Psoas muscle (tissue), 8 donors: ENCODE results near the gene LRRIQ1. TPM values are rescaled to one million over a fixed set of nuclear protein-coding genes. Genes with fewer than 3 reads are reported as not detected.

ENCODE experiments used
- ATAC-seq, 4 donors: fragments of 200-7000 bp; cut with Tn5 transposase; one replicate each; pipeline ENCODE4 v1.9.1; 2020; ENCODE audit warnings: moderate library complexity in 3 of 4, mild to moderate bottlenecking in 2 of 4
- DNase-seq, 2 donors: peaks; one replicate each; pipeline ENCODE4 v3.0.0-alpha.2; 2020
- H3K27ac ChIP-seq: fragments of 200-600 bp; one replicate; pipeline ENCODE4 v1.8.0; 2022
- H3K27me3 ChIP-seq, 3 donors: fragments of 200-600 bp in 1 of 3; one replicate each; pipeline versions ENCODE4 v1.6.1 to v1.8.0; 2013 to 2022; ENCODE audit warnings: low read length in 2 of 3, mild to moderate bottlenecking in 2 of 3, moderate library complexity in 1 of 3; ENCODE audit not compliant: insufficient read depth in 3 of 3
- H3K36me3 ChIP-seq, 2 donors: fragments of 200-600 bp in 1 of 2; one replicate each; pipeline versions ENCODE4 v1.6.1 to v1.8.0; 2013 to 2022; ENCODE audit warnings: low read depth in 1 of 2, mild to moderate bottlenecking in 1 of 2, moderate library complexity in 1 of 2; ENCODE audit not compliant: insufficient read depth in 1 of 2
- H3K4me1 ChIP-seq: fragments of 200-600 bp; one replicate; pipeline ENCODE4 v1.8.0; 2022
- H3K4me3 ChIP-seq: fragments of 200-600 bp; one replicate; pipeline ENCODE4 v1.8.0; 2022; ENCODE audit warnings: mild to moderate bottlenecking
- H3K9me3 ChIP-seq: fragments of 200-600 bp; one replicate; pipeline ENCODE4 v1.8.0; 2022
- CTCF ChIP-seq: fragments of 200-600 bp; IDR thresholded peaks from one replicate; pipeline ENCODE4 v1.8.0; 2022; ENCODE audit warnings: antibody characterized with exemption
- WGBS, 3 donors: extraction: QIAGEN DNeasy Blood & Tissue Kit; methylation state at CpG; one replicate each; pipeline versions ENCODE4 v1.1.6 to v1.1.7; 2013; 5-methylcytosine and 5-hydroxymethylcytosine counted together
- intact Hi-C, 2 donors: fragments of 100-400 bp; cut with DNase I; formaldehyde crosslinking; loops; one replicate each; pipeline versions ENCODE4 v1.11.0 to v1.14.2; 2022
- polyA plus RNA-seq, 3 donors: library from polyadenylated mRNA; stranded (reverse); fragments of 200-250 nt; gene quantifications; one replicate each; pipeline ENCODE4 v1.2.3, GENCODE V29; 2013
- total RNA-seq, 4 donors: library from RNA; stranded (reverse); fragmentation: NEBNext Ultra II Directional in 2 of 4; extraction: Animal tissue kit (Norgen Biotek cat#: 25700) in 2 of 4; gene quantifications; one replicate each; pipeline versions ENCODE4 v1.2.1 to v1.2.4, GENCODE V29; 2021 to 2023
- donor health status: healthy with polysubstance abuse.
- donor health status: DM: no; HTN: no; CAD: no; lungs with moderate emphysema.
- donor health status: Bipolar disorder and iron deficiency.
- donor health status: healthy.
- donor health status: DM: yes; HTN: yes; CAD: no.
- donor health status: DM: no; HTN: no; CAD: no.
- donor health status: DM: no; HTN: no; CAD: no.
- donor health status: DM: yes; HTN: yes; CAD: no.

The LRRIQ1 gene
- total and polyA plus RNA-seq, 7 donors, result 0.08 to 0.31 TPM; not detected in 5

DNA sequence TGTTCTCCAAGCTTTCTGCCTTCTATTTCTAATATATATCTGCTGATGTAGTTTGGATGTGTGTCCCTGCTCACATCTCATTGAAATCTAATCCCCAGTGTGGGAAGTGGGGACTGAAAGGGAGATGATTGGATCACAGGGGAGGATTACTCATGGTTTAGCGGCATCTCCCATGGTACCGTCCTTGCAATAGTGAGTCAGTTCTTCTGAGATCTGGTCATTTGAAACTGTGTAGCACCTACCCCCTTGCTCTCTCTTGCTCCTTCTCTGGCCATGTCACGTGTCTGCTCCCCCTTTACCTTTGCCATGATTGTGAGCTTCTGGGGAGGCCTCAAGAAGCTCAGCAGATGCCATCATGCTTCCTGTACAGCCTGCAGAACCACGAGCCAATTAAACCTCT, 217.7 kb downstream of the LRRIQ1 start:
- ATAC-seq (no peak), DNase-seq (no peak)
- WGBS, 3 donors, result 38 to 53% (median 40%) methylated on average over 4 of the region's 4 CpGs
- H3K36me3 ChIP-seq, result no peaks in the 10 kb centered on the region
- no peaks in the 10 kb centered on the region for H3K27me3 ChIP-seq
- H3K4me1 ChIP-seq, result no peaks in the 10 kb centered on the region
- H3K4me3 ChIP-seq, result no peak overlapping the region
- intact Hi-C loops, result no loop called here
- no peak overlapping the region for H3K27ac ChIP-seq
- TF ChIP-seq CTCF, result no peak
- no peaks in the 10 kb centered on the region for H3K9me3 ChIP-seq

GRCh38 chr12:85257671-85258070, 221.5 kb downstream of the LRRIQ1 start:
- Histone ChIP-seq H3K36me3 (no peaks in the 10 kb centered on the region), H3K4me1 (no peaks in the 10 kb centered on the region), H3K27me3 (no peaks in the 10 kb centered on the region), H3K4me3 (no peak overlapping the region), H3K9me3 (no peaks in the 10 kb centered on the region), H3K27ac (no peak overlapping the region)
- WGBS, 3 donors, result 92 to 95% (median 92%) methylated on average over 1 of the region's 1 CpG
- ATAC-seq (no peak), DNase-seq (no peak)
- intact Hi-C loops, result no loop called here
- no peak for TF ChIP-seq CTCF

GRCh38 chr12:85260447-85260846, 224.3 kb downstream of the LRRIQ1 start:
- intact Hi-C loops, result no loop called here

GRCh38 chr12:85260896-85261295, 224.7 kb downstream of the LRRIQ1 start:
- intact Hi-C loops, result no loop called here
- ATAC-seq (no peak), DNase-seq (no peak)
- TF ChIP-seq CTCF, result no peak
- no peaks in the 10 kb centered on the region for H3K9me3 ChIP-seq
- no peak overlapping the region for H3K4me3 ChIP-seq
- H3K27me3 ChIP-seq, result peaks cover 0 to 2% (median 0%) of the 10 kb centered on the region in 3 donors
- no peak overlapping the region for H3K27ac ChIP-seq
- WGBS, 3 donors, result 28 to 35% (median 30%) methylated on average over 3 of the region's 3 CpGs
- no peaks in the 10 kb centered on the region for H3K36me3 ChIP-seq
- no peaks in the 10 kb centered on the region for H3K4me1 ChIP-seq

More at GRCh38 chr12:85260447-85260846, 224.3 kb downstream of the LRRIQ1 start:
- ATAC-seq (no peak), DNase-seq (no peak)
- H3K27me3 ChIP-seq, result peaks cover 0 to 2% (median 0%) of the 10 kb centered on the region in 3 donors
- TF ChIP-seq CTCF, result no peak
- H3K4me3 ChIP-seq, result no peak overlapping the region
- no peaks in the 10 kb centered on the region for H3K36me3 ChIP-seq
- no peaks in the 10 kb centered on the region for H3K9me3 ChIP-seq
- WGBS, 3 donors, result 72 to 83% (median 80%) methylated on average over 2 of the region's 2 CpGs
- no peaks in the 10 kb centered on the region for H3K4me1 ChIP-seq
- H3K27ac ChIP-seq, result no peak overlapping the region

GRCh38 chr12:85266356-85266755, 230.2 kb downstream of the LRRIQ1 start:
- ATAC-seq, result no peak
- Histone ChIP-seq H3K4me1 (no peaks in the 10 kb centered on the region), H3K27me3 (peaks cover 0 to 2% (median 0%) of the 10 kb centered on the region in 3 donors), H3K27ac (no peak overlapping the region), H3K36me3 (no peaks in the 10 kb centered on the region), H3K9me3 (no peaks in the 10 kb centered on the region), H3K4me3 (no peak overlapping the region)
- no peak for DNase-seq
- 68 to 72% (median 69%) methylated on average over 4 of the region's 4 CpGs for WGBS, 3 donors
- intact Hi-C loops, result no loop called here
- TF ChIP-seq CTCF, result no peak
